Measurements from ENCODE around the gene PDE5A.

- TF ChIP-seq CTCF (IDR thresholded peaks at IDR 0.05; ENCODE audit: low read length) (no peak), EZH2phosphoT487 (IDR thresholded peaks at IDR 0.05; ENCODE audit: low read length) (no peak), EZH2 (optimal IDR thresholded peaks at IDR 0.05; ENCODE audit: low read depth, low read length) (no peak)
Measured at GRCh38 chr4:119604266-119604665, 24.3 kb downstream of the PDE5A start.

Data from MM.1S (cell line).